Loucy (cell line): ENCODE results near the gene PRPSAP1.

Experiments used
- H2AFZ ChIP-seq: fragments of 200-600 bp; sonication (generic); 2 replicates; pipeline ENCODE4 v1.6.0; 2016; ENCODE audit warnings: antibody characterized with exemption, mild to moderate bottlenecking, low read length, moderate library complexity
- H3F3A ChIP-seq: fragments of 200-600 bp; 2 replicates; pipeline ENCODE4 v1.6.0; 2016; ENCODE audit warnings: antibody characterized with exemption, low read depth, mild to moderate bottlenecking
- H3K27me3 ChIP-seq: fragments of 200-600 bp; sonication (generic); 2 replicates; pipeline ENCODE4 v1.6.1; 2014; ENCODE audit warnings: low read length, mild to moderate bottlenecking; ENCODE audit not compliant: insufficient read depth, poor library complexity, severe bottlenecking
- H3K36me3 ChIP-seq: fragments of 200-600 bp; sonication (generic); 2 replicates; pipeline ENCODE4 v1.6.1; 2016; ENCODE audit warnings: low read length; ENCODE audit not compliant: insufficient read depth
- H3K4me1 ChIP-seq: fragments of 200-600 bp; sonication (generic); 2 replicates; pipeline ENCODE4 v1.5.1; 2014; ENCODE audit warnings: low read length, mild to moderate bottlenecking; ENCODE audit not compliant: insufficient read depth, poor library complexity, severe bottlenecking
- H3K4me2 ChIP-seq: fragments of 200-600 bp; sonication (generic); 2 replicates; pipeline ENCODE4 v1.6.0; 2014; ENCODE audit warnings: antibody characterized with exemption, low read length, low read depth, mild to moderate bottlenecking; ENCODE audit not compliant: poor library complexity, severe bottlenecking
- H3K4me3 ChIP-seq: fragments of 200-600 bp; sonication (generic); 2 replicates; pipeline ENCODE4 v1.5.1; 2014; ENCODE audit warnings: low read length, mild to moderate bottlenecking, mixed read lengths; ENCODE audit not compliant: poor library complexity, severe bottlenecking
- H3K79me2 ChIP-seq: fragments of 200-600 bp; sonication (generic); 2 replicates; pipeline ENCODE4 v1.6.1; 2014; ENCODE audit warnings: low read length; ENCODE audit not compliant: insufficient read depth
- H3K9ac ChIP-seq: fragments of 200-600 bp; sonication (generic); 2 replicates; pipeline ENCODE4 v1.6.0; 2014; ENCODE audit warnings: mild to moderate bottlenecking, low read depth, low read length, moderate library complexity; ENCODE audit not compliant: poor library complexity, severe bottlenecking
- H3K9me2 ChIP-seq: fragments of 200-600 bp; sonication (generic); replicated peaks from 2 replicates; pipeline ENCODE4 v1.6.1; 2016; ENCODE audit warnings: low read depth, low read length, mixed read lengths
- H3K9me3 ChIP-seq: fragments of 200-600 bp; sonication (generic); 2 replicates; pipeline ENCODE4 v1.6.1; 2014; ENCODE audit warnings: mild to moderate bottlenecking, antibody characterized with exemption, low read length, low read depth; ENCODE audit not compliant: insufficient read depth
- H4K20me1 ChIP-seq: fragments of 200-600 bp; sonication (generic); 2 replicates; pipeline ENCODE4 v1.6.0; 2014; ENCODE audit warnings: antibody characterized with exemption, low read length, mild to moderate bottlenecking; ENCODE audit not compliant: insufficient read depth, poor library complexity, severe bottlenecking
- EZH2phosphoT487 ChIP-seq: fragments of 200-600 bp; IDR thresholded peaks from 2 replicates; pipeline ENCODE4 v1.6.1; 2018; ENCODE audit warnings: antibody characterized with exemption, mild to moderate bottlenecking, moderate library complexity, borderline replicate concordance
- TF ChIP-seq, protein P1 (sequence below): fragments of 200-600 bp; sonication (generic); conservative IDR thresholded peaks from 2 replicates; pipeline ENCODE4 v1.5.1; 2014; ENCODE audit warnings: mild to moderate bottlenecking, antibody characterized with exemption, low read length

PRPSAP1 gene

DNA sequence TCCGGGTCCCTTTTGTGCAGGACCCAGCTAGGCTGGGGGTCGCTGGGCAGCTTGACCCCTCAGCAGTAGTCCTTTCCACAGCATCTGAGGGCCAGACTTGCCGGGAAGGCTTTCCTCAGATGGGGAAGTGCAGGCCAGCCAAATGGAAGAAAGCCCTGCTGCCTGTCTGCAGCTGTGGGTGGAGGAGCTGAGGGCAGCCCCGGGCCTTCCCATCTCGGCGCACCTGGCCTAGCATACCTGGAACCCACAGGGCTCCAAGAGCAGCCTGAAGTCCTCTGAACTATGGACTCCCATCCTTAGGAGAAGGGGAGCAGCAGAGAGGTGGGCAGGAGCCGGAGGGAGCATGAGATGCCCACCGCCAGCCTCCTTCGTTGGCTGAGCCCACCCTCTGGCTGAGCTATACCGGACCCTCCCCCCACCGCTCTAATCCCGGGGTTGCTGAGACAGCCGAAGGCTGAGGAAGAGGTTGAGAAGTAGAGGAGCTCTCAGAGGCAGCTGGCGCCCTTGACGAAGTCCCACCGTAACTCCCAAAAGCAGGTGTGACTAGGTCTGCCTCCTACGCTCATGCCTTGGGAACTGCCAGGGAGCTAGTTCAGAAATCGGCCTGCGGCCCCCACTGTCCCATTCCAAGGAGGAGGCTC is 75.3 kb downstream of the PRPSAP1 start:
- Histone ChIP-seq H3K79me2 (no peaks in the 10 kb centered on the region), H2AFZ (no peak overlapping the region), H4K20me1 (no peaks in the 10 kb centered on the region), H3K4me3 (no peak overlapping the region), H3K36me3 (no peaks in the 10 kb centered on the region), H3F3A (no peaks in the 10 kb centered on the region), H3K27me3 (no peaks in the 10 kb centered on the region), H3K9ac (no peak overlapping the region), H3K9me3 (no peaks in the 10 kb centered on the region), H3K4me1 (no peaks in the 10 kb centered on the region), H3K9me2 (no peaks in the 10 kb centered on the region), H3K4me2 (no peak overlapping the region)
- TF ChIP-seq, protein P1, sequence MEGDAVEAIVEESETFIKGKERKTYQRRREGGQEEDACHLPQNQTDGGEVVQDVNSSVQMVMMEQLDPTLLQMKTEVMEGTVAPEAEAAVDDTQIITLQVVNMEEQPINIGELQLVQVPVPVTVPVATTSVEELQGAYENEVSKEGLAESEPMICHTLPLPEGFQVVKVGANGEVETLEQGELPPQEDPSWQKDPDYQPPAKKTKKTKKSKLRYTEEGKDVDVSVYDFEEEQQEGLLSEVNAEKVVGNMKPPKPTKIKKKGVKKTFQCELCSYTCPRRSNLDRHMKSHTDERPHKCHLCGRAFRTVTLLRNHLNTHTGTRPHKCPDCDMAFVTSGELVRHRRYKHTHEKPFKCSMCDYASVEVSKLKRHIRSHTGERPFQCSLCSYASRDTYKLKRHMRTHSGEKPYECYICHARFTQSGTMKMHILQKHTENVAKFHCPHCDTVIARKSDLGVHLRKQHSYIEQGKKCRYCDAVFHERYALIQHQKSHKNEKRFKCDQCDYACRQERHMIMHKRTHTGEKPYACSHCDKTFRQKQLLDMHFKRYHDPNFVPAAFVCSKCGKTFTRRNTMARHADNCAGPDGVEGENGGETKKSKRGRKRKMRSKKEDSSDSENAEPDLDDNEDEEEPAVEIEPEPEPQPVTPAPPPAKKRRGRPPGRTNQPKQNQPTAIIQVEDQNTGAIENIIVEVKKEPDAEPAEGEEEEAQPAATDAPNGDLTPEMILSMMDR, result no peak
- no peak for TF ChIP-seq EZH2phosphoT487

DNA sequence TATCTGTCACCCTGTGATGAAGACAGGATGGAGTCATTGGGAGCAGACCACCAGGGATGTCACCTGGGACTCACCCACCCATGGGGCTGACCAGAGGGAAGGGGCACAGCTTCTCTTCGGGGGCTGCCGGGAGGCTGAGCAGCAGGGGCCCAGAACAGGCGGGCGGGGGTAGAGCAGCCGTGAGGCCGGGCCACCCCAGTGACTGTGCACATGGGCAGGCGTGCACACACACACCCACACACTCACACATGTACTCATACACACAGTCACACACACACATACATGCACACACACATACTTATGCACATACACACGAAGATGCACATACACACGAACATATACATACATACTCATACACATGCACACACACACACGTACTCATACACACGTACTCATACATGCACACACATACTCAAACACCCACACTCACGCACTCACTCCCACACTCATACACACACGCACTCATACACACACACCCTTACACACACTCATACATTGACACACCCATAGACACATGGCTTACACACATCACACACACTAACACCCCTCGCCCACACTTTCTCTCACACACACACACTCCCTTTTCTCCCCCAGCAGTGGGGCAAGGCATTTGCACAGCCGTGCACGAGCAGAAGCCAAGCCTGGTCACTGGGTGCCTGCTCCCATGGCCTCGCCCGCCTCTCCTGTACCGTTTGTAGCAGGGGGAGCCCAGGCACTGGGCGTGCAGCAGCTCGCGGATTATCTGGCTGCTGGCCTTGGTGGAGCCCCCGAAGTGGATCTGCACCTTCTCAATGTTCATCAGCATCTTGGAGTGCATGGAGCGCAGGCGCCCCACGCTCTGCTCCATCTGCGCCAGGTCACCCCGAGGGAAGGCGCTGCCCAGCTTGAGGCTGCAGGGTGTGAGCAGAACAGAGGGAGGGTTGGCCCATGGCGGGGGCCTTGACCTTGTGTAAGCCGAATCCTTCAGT is 76.1 kb downstream of the PRPSAP1 start:
- Histone ChIP-seq H3K9me2 (no peaks in the 10 kb centered on the region), H3F3A (no peaks in the 10 kb centered on the region), H3K4me2 (no peak overlapping the region), H3K4me1 (no peaks in the 10 kb centered on the region), H3K9ac (no peak overlapping the region), H3K36me3 (no peaks in the 10 kb centered on the region), H3K79me2 (no peaks in the 10 kb centered on the region), H3K27me3 (no peaks in the 10 kb centered on the region), H3K9me3 (no peaks in the 10 kb centered on the region), H2AFZ (no peak overlapping the region), H3K4me3 (no peak overlapping the region), H4K20me1 (no peaks in the 10 kb centered on the region)
- TF ChIP-seq EZH2phosphoT487, result no peak
- TF ChIP-seq, protein P1, result no peak

DNA sequence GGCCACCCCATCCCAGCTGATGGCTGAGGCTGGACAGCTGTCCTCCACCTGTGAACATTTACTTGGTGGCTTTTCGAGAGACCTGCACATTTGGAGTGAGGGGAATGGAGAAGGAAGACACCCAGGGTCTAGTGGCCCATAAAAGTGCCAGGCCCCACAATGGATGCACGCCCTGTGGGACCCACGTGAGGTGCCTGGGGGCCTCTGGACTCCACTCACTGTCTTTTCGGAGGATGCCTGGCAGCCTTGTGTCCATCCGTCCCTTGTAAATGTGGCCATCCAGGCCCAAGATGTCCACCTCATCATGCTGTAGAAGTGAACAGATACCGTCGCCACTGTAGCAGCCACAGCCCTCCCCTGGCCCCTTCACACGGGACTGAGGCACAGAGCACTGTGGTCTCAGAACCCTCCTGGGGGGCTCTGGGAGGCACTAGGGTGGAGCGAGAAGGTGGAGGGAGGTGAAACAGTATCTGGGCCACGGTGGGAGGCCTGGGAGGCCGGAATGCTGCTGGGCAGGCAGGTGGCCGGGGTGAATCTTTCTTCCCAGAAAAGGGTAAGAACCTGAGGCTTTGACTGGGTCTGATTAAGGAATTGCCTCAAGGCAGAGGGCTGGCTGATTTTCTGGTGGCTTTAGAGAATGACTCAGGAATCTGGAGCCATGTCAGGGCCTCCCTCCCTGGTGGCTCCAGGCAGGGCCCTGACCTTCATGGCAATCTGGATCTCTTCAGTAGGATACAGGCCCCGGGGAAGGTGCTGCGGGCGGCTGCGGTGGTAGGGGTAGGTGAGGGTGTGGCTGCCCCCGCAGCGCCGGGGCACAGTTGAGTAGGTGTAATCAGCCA is 77.0 kb downstream of the PRPSAP1 start:
- no peak overlapping the region for H2AFZ ChIP-seq
- no peaks in the 10 kb centered on the region for H3K4me1 ChIP-seq
- H3K27me3 ChIP-seq, result no peaks in the 10 kb centered on the region
- no peak overlapping the region for H3K4me3 ChIP-seq
- H3K9me3 ChIP-seq, result no peaks in the 10 kb centered on the region
- peaks cover under 1% of the 10 kb centered on the region; the same call in 1 of the 2 replicates for H3K79me2 ChIP-seq
- TF ChIP-seq EZH2phosphoT487, result no peak
- TF ChIP-seq, protein P1, result no peak
- H3K9me2 ChIP-seq, result no peaks in the 10 kb centered on the region
- H3K4me2 ChIP-seq, result no peak overlapping the region
- no peak overlapping the region for H3K9ac ChIP-seq
- no peaks in the 10 kb centered on the region for H4K20me1 ChIP-seq
- no peaks in the 10 kb centered on the region for H3F3A ChIP-seq
- no peaks in the 10 kb centered on the region for H3K36me3 ChIP-seq
